AG04450 (cell line): ENCODE data around the gene TGM1. TPM values are rescaled to one million over a fixed set of nuclear protein-coding genes. Genes with fewer than 3 reads are reported as not detected.
"Not testable (repeated sequence)": the region's sequence is repeated elsewhere in the genome, so short reads cannot be mapped to it uniquely, and the experiment has no call there.

Experiments used
- CTCF ChIA-PET: fragments of 300-600, 350-600 bp; formaldehyde crosslinking; extraction: SDS; loops from one replicate; lab custom pipeline; 2022; ENCODE audit warnings: antibody characterized with exemption, inconsistent platforms; lab: Charles Lee
- POLR2A ChIA-PET: fragments of 350-600 bp; formaldehyde crosslinking; extraction: SDS; loops from one replicate; lab custom pipeline; 2021; ENCODE audit warnings: antibody characterized with exemption, inconsistent platforms; lab: Yijun Ruan, JAX
- DNase-seq: peaks from one replicate; pipeline ENCODE4 v3.0.0-alpha.2; 2011; ENCODE audit warnings: low read depth, low spot score
- H3K27ac ChIP-seq: one replicate; pipeline ENCODE4 v1.5.1; 2012; ENCODE audit warnings: low read depth, low read length, control low read depth
- H3K27me3 ChIP-seq: one replicate; pipeline ENCODE4 v1.6.0; 2012; ENCODE audit warnings: low read length; ENCODE audit not compliant: control insufficient read depth, insufficient read depth
- H3K4me3 ChIP-seq: 2 replicates; pipeline ENCODE4 v1.5.1; 2011; ENCODE audit warnings: mild to moderate bottlenecking, low read depth, low read length, control low read depth
- H3K9me3 ChIP-seq: 2 replicates; pipeline ENCODE4 v1.5.1; 2012; ENCODE audit warnings: low read length; ENCODE audit not compliant: control insufficient read depth, insufficient read depth
- polyA plus RNA-seq: library from polyadenylated mRNA; depleted of rRNA; stranded (reverse); fragments of >200 nt; gene quantifications from 2 replicates; pipeline ENCODE4 v1.2.3, GENCODE V29; 2011
- TF ChIP-seq, protein P1 (sequence below): IDR thresholded peaks from 2 replicates; pipeline ENCODE4 v1.5.1; 2011; ENCODE audit warnings: low read depth, low read length, control low read depth, inconsistent platforms

The TGM1 gene
- polyA plus RNA-seq, 1 experiment, result 0.97 TPM

GRCh38 chr14:24226473-24226872 lies 36.5 kb downstream of the TGM1 start:
- Histone ChIP-seq H3K4me3 (no peak overlapping the region), H3K9me3 (no peaks in the 10 kb centered on the region; the same call in 1 of the 2 replicates), H3K27ac (no peak overlapping the region), H3K27me3 (no peaks in the 10 kb centered on the region)
- no peak for DNase-seq
- TF ChIP-seq, protein P1, sequence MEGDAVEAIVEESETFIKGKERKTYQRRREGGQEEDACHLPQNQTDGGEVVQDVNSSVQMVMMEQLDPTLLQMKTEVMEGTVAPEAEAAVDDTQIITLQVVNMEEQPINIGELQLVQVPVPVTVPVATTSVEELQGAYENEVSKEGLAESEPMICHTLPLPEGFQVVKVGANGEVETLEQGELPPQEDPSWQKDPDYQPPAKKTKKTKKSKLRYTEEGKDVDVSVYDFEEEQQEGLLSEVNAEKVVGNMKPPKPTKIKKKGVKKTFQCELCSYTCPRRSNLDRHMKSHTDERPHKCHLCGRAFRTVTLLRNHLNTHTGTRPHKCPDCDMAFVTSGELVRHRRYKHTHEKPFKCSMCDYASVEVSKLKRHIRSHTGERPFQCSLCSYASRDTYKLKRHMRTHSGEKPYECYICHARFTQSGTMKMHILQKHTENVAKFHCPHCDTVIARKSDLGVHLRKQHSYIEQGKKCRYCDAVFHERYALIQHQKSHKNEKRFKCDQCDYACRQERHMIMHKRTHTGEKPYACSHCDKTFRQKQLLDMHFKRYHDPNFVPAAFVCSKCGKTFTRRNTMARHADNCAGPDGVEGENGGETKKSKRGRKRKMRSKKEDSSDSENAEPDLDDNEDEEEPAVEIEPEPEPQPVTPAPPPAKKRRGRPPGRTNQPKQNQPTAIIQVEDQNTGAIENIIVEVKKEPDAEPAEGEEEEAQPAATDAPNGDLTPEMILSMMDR, result no peak
- POLR2A ChIA-PET, result interaction anchor here (0.7 kb wide), 1 partner anchor 355 kb away, joined by 8 read pairs; no protein-coding TSS in a partner anchor
- CTCF ChIA-PET, result interaction anchor here (1.1 to 2.3 kb wide), 3 partner anchors 13 to 16 kb away, joined by 3 to 11 read pairs (median 6); partner anchors contain the start of genes CHMP4A and TINF2

GRCh38 chr14:24224618-24225071 lies 38.3 kb downstream of the TGM1 start:
- H3K9me3 ChIP-seq, result no peaks in the 10 kb centered on the region
- peak; percentile 47 for DNase-seq
- no peak overlapping the region for H3K4me3 ChIP-seq
- ChIA-PET POLR2A (interaction anchor here (1.2 to 1.4 kb wide), 2 partner anchors 11 to 17 kb away, joined by 4 to 7 read pairs; partner anchors contain the start of genes CHMP4A and TINF2), CTCF (interaction anchor here (0.5 to 1.0 kb wide), 2 partner anchors 18 to 176 kb away, joined by 3 read pairs; partner anchors contain the start of gene TINF2)
- no peaks in the 10 kb centered on the region for H3K27me3 ChIP-seq
- TF ChIP-seq, protein P1, result no peak
- no peak overlapping the region for H3K27ac ChIP-seq

DNA sequence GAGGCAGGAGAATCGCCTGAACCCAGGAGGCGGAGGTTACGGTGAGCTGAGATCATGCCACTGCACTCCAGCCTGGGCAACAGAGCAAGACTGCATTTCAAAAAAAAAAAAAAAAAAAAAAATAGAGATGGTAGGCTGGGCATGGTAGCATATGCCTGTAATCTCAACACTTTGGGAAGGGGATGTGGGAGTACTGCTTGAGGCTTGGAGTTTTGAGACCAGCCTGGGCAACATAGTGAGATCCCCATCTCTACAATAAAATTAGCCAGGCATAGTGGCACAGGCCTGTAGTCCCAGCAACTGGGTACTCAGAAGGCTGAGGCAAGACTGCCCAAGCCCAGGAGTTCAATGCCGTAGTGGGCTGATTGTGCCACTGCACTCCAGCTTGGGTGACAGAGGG lies 40.0 kb downstream of the TGM1 start:
- DNase-seq, CTCF ChIA-PET, POLR2A ChIA-PET, H3K27me3 ChIP-seq, H3K4me3 ChIP-seq, H3K27ac ChIP-seq, H3K9me3 ChIP-seq: not testable (repeated sequence)

- no peak overlapping the region for H3K4me3 ChIP-seq
- DNase-seq, result no peak
- CTCF ChIA-PET, result interaction anchor here (0.7 to 2.0 kb wide), 5 partner anchors 22 to 114 kb away, joined by 3 to 8 read pairs (median 3); partner anchors contain the start of genes CIDEB and IRF9
- TF ChIP-seq, protein P1, result no peak
- POLR2A ChIA-PET, result interaction anchor here (0.6 kb wide), 1 partner anchor 37 kb away, joined by 5 read pairs; no protein-coding TSS in a partner anchor
- H3K9me3 ChIP-seq, result no peaks in the 10 kb centered on the region
- no peak overlapping the region for H3K27ac ChIP-seq
- no peaks in the 10 kb centered on the region for H3K27me3 ChIP-seq
Observed at GRCh38 chr14:24219521-24219920, 43.5 kb downstream of the TGM1 start.

DNA sequence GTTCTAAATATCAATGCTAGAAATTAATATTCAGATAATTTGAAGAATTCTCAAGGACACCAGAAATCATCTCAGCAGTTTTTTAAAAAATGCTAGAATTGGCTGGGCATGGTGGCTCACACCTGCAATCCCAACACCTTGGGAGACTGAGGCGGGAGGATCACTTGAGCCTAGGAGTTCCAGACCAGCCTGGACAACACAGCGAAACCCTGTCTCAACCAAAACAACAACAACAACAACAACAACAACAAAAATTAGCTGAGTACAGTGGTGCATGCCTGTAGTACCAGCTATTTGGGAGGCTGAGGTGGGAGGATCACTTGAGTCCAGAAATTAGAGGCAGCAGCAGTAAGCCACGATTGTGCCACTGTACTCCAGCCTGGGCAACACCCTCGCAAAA lies 43.9 kb downstream of the TGM1 start:
- Histone ChIP-seq H3K9me3 (no peaks in the 10 kb centered on the region), H3K27me3 (no peaks in the 10 kb centered on the region), H3K4me3 (no peak overlapping the region), H3K27ac (no peak overlapping the region)
- ChIA-PET POLR2A (interaction anchor here (0.6 kb wide), 1 partner anchor 37 kb away, joined by 5 read pairs; no protein-coding TSS in a partner anchor), CTCF (interaction anchor here (1.0 to 2.0 kb wide), 3 partner anchors 78 to 114 kb away, joined by 3 to 8 read pairs (median 3); partner anchors contain the start of gene CIDEB)
- TF ChIP-seq, protein P1, result no peak
- no peak for DNase-seq

DNA sequence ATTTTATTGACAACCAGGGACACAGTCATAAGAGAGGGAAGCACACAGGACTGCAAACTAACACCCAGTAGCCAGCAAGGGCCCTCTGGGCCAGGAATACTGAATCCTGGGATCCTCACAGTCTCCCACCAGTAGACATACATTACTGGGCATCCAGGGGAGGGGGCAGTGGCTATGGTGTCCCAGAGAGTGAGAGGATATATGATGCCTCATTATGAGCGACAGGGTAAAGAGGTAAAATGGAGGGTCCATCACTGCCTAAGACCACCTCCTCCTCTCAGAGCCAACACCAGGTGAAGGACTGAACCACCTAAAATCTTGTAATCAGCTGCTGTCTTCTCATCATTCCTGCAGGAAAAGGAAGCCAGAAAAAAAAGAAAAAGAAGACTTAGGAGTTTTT lies 46.1 kb downstream of the TGM1 start:
- not testable (repeated sequence) for H3K27ac ChIP-seq

More for the DNA sequence above, 46.1 kb downstream of the TGM1 start:
- ChIA-PET POLR2A (interaction anchor here (1.6 kb wide), 1 partner anchor 84 kb away, joined by 4 read pairs; no protein-coding TSS in a partner anchor), CTCF (interaction anchor here (1.8 kb wide), 1 partner anchor 80 kb away, joined by 15 read pairs; no protein-coding TSS in a partner anchor)
- not testable (repeated sequence) for H3K9me3 ChIP-seq, DNase-seq, H3K27me3 ChIP-seq, H3K4me3 ChIP-seq
